Hepatocyte (in vitro differentiated cells): ENCODE data around the gene ARAP1. TPM values are rescaled to one million over a fixed set of nuclear protein-coding genes. Genes with fewer than 3 reads are reported as not detected.

ENCODE experiments used
- DNase-seq: peaks from one replicate; pipeline ENCODE4 v3.0.0-alpha.2; 2016; ENCODE audit warnings: low spot score
- H2AFZ ChIP-seq: fragments of 200-600 bp; sonication (generic); 2 replicates; pipeline ENCODE4 v1.6.0; 2016; ENCODE audit warnings: antibody characterized with exemption, mild to moderate bottlenecking
- H3K27ac ChIP-seq: fragments of 200-600 bp; sonication (generic); 2 replicates; pipeline ENCODE4 v1.5.1; 2016; ENCODE audit warnings: mild to moderate bottlenecking
- H3K27me3 ChIP-seq: fragments of 200-600 bp; sonication (generic); 2 replicates; pipeline ENCODE4 v1.6.1; 2016
- H3K36me3 ChIP-seq: fragments of 200-600 bp; sonication (generic); replicated peaks from 2 replicates; pipeline ENCODE4 v1.5.1; 2016; ENCODE audit warnings: low read depth; ENCODE audit not compliant: insufficient read depth
- H3K4me1 ChIP-seq: fragments of 200-600 bp; sonication (generic); 2 replicates; pipeline ENCODE4 v1.5.1; 2016; ENCODE audit warnings: mild to moderate bottlenecking, moderate library complexity; ENCODE audit not compliant: insufficient read depth
- H3K4me2 ChIP-seq: fragments of 200-600 bp; sonication (generic); 2 replicates; pipeline ENCODE4 v1.6.0; 2016
- H3K4me3 ChIP-seq: fragments of 200-600 bp; sonication (generic); 2 replicates; pipeline ENCODE4 v1.5.1; 2016; ENCODE audit warnings: mild to moderate bottlenecking
- H3K79me2 ChIP-seq: fragments of 200-600 bp; sonication (generic); 2 replicates; pipeline ENCODE4 v1.6.0; 2017; ENCODE audit warnings: mild to moderate bottlenecking
- H3K9me2 ChIP-seq: fragments of 200-600 bp; sonication (generic); replicated peaks from 2 replicates; pipeline ENCODE4 v1.6.0; 2017; ENCODE audit warnings: mild to moderate bottlenecking; ENCODE audit not compliant: insufficient read depth
- H3K9me3 ChIP-seq: fragments of 200-600 bp; sonication (generic); 2 replicates; pipeline ENCODE4 v1.5.1; 2016; ENCODE audit warnings: low read depth, mild to moderate bottlenecking
- H4K20me1 ChIP-seq: fragments of 200-600 bp; sonication (generic); 2 replicates; pipeline ENCODE4 v1.6.0; 2016; ENCODE audit warnings: mild to moderate bottlenecking; ENCODE audit not compliant: insufficient read depth, poor library complexity, severe bottlenecking
- CTCF ChIP-seq: fragments of 200-600 bp; sonication (generic); IDR thresholded peaks from 2 replicates; pipeline ENCODE4 v1.5.1; 2016; ENCODE audit warnings: antibody characterized with exemption, mild to moderate bottlenecking; ENCODE audit not compliant: poor library complexity
- EZH2 ChIP-seq: fragments of 200-600 bp; sonication (generic); IDR thresholded peaks from 2 replicates; pipeline ENCODE4 v1.6.1; 2016; ENCODE audit warnings: antibody characterized with exemption, mild to moderate bottlenecking, borderline replicate concordance
- EZH2phosphoT487 ChIP-seq: fragments of 200-600 bp; sonication (generic); IDR thresholded peaks from one replicate; pipeline ENCODE4 v1.6.1; 2018; ENCODE audit warnings: antibody characterized with exemption, mild to moderate bottlenecking, low read depth, moderate library complexity; ENCODE audit not compliant: unreplicated experiment, severe bottlenecking
- WGBS: methylation state at CpG from one replicate; pipeline ENCODE4 v1.1.6; 2016; ENCODE audit warnings: low lambda C conversion rate; ENCODE audit errors: missing lambda C conversion rate; 5-methylcytosine and 5-hydroxymethylcytosine counted together
- polyA plus RNA-seq: library from polyadenylated mRNA; unstranded; fragments of >200 nt; fragmentation: Nextera tagmentation; extraction: Ambion mirVana; gene quantifications from 2 replicates; pipeline ENCODE4 v1.2.1, GENCODE V29; 2016
- total RNA-seq: library from RNA; depleted of rRNA; stranded (reverse); fragments of >200 nt; gene quantifications from 2 replicates; pipeline ENCODE4 v1.2.3, GENCODE V29; 2014

ARAP1 gene
- total and polyA plus RNA-seq, 2 experiments from 2014 or later, result 60.2 to 118 TPM

- H3K4me2 ChIP-seq, result no peak overlapping the region
- 64% methylated on average over 7 of the region's 7 CpGs for WGBS
- no peaks in the 10 kb centered on the region for H4K20me1 ChIP-seq
- no peaks in the 10 kb centered on the region for H3K4me1 ChIP-seq
- TF ChIP-seq EZH2 (no peak), EZH2phosphoT487 (no peak), CTCF (no peak)
- no peaks in the 10 kb centered on the region for H3K36me3 ChIP-seq
- H3K4me3 ChIP-seq, result no peak overlapping the region
- H3K9me3 ChIP-seq, result no peaks in the 10 kb centered on the region
- no peak for DNase-seq
- peaks cover 37% of the 10 kb centered on the region for H3K27me3 ChIP-seq
- no peaks in the 10 kb centered on the region for H3K9me2 ChIP-seq
- H3K27ac ChIP-seq, result no peak overlapping the region
- no peak overlapping the region for H2AFZ ChIP-seq
- H3K79me2 ChIP-seq, result no peaks in the 10 kb centered on the region
These were observed 83.4 kb downstream of the ARAP1 start for GRCh38 chr11:72668629-72669347.

- Histone ChIP-seq H4K20me1 (no peaks in the 10 kb centered on the region), H3K9me2 (no peaks in the 10 kb centered on the region), H3K9me3 (no peaks in the 10 kb centered on the region), H2AFZ (no peak overlapping the region), H3K27ac (no peak overlapping the region), H3K4me3 (no peak overlapping the region), H3K4me1 (no peaks in the 10 kb centered on the region), H3K4me2 (no peak overlapping the region), H3K36me3 (no peaks in the 10 kb centered on the region), H3K27me3 (peaks cover 25% of the 10 kb centered on the region), H3K79me2 (no peaks in the 10 kb centered on the region)
- WGBS, result 51% methylated on average over 6 of the region's 6 CpGs
- TF ChIP-seq EZH2phosphoT487, result no peak
- TF ChIP-seq CTCF, result no peak
- TF ChIP-seq EZH2, result no peak
- DNase-seq, result no peak
These were observed 86.2 kb downstream of the ARAP1 start for GRCh38 chr11:72665911-72666472.

- TF ChIP-seq CTCF, result no peak
- TF ChIP-seq EZH2, result no peak
- no peak for TF ChIP-seq EZH2phosphoT487
- H3K79me2 ChIP-seq, result no peaks in the 10 kb centered on the region
- WGBS, result 66% methylated on average over 5 of the region's 5 CpGs
- no peaks in the 10 kb centered on the region for H3K36me3 ChIP-seq
- no peak overlapping the region for H3K4me3 ChIP-seq
- no peaks in the 10 kb centered on the region for H3K9me3 ChIP-seq
- H3K27ac ChIP-seq, result no peak overlapping the region
- no peak overlapping the region for H3K4me2 ChIP-seq
- H3K27me3 ChIP-seq, result peaks cover 20% of the 10 kb centered on the region
- no peak for DNase-seq
- no peaks in the 10 kb centered on the region for H4K20me1 ChIP-seq
- H2AFZ ChIP-seq, result no peak overlapping the region
- H3K4me1 ChIP-seq, result no peaks in the 10 kb centered on the region
- no peaks in the 10 kb centered on the region for H3K9me2 ChIP-seq
These were observed 90.2 kb downstream of the ARAP1 start for GRCh38 chr11:72662036-72662435.
